Coronary artery (tissue), 2 donors: ENCODE measurements around the gene LYZ.

Experiments
- DNase-seq: peaks from one replicate; pipeline ENCODE4 v3.0.0-alpha.2; 2017; ENCODE audit warnings: low spot score
- H3K27ac ChIP-seq, 2 donors: fragments of 200-600 bp; sonication (generic); one replicate each; pipeline ENCODE4 v1.5.1; 2016 to 2019
- H3K4me3 ChIP-seq: fragments of 200-600 bp; sonication (generic); 2 replicates; pipeline ENCODE4 v1.5.1; 2016; ENCODE audit warnings: mild to moderate bottlenecking, moderate library complexity
- CTCF ChIP-seq: fragments of 200-600 bp; sonication (generic); IDR thresholded peaks from one replicate; pipeline ENCODE4 v1.5.1; 2019; ENCODE audit warnings: antibody characterized with exemption

The LYZ gene

GRCh38 chr12:69350002-69350626 lies 1.9 kb downstream of the LYZ start:
- TF ChIP-seq CTCF = no peak
- Histone ChIP-seq H3K27ac (no peak overlapping the region), H3K4me3 (no peak overlapping the region)
- DNase-seq = no peak

DNA sequence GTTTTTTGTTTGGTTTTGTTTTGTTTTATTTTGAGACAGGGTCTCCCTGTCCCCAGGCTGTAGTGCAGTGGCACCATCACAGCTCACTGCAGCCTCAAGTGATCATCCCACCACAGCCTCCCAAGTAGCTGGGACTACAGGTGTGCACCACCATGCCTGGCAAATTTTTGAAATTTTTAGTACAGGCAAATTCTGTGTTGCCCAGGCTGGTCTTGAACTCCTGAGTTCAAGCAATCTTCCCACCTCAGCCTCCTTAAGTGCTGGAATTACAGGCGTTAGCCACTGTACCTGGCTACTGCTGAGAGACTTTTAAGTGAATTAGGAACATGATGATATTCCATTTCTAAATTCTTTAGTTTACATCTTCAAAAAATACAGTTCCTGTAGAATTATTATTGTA lies 2.6 kb downstream of the LYZ start:
- H3K27ac ChIP-seq = no peak overlapping the region
- TF ChIP-seq CTCF = no peak
- H3K4me3 ChIP-seq = no peak overlapping the region
- DNase-seq = no peak

- no peak for TF ChIP-seq CTCF
- Histone ChIP-seq H3K27ac (no peak overlapping the region), H3K4me3 (no peak overlapping the region)
- DNase-seq = no peak
Observed at GRCh38 chr12:69351462-69352236, 3.5 kb downstream of the LYZ start.

GRCh38 chr12:69352904-69353303 lies 4.7 kb downstream of the LYZ start:
- no peak for DNase-seq
- TF ChIP-seq CTCF = no peak
- Histone ChIP-seq H3K27ac (no peak overlapping the region), H3K4me3 (no peak overlapping the region)

- Histone ChIP-seq H3K4me3 (no peak overlapping the region), H3K27ac (no peak overlapping the region)
- no peak for TF ChIP-seq CTCF
- DNase-seq = no peak
Observed at GRCh38 chr12:69354172-69354555, 6.0 kb downstream of the LYZ start.

- no peak overlapping the region for H3K27ac ChIP-seq
- H3K4me3 ChIP-seq = no peak overlapping the region
- DNase-seq = no peak
- no peak for TF ChIP-seq CTCF
Observed at GRCh38 chr12:69354556-69355187, 6.5 kb downstream of the LYZ start.
